Measurements from ENCODE around the gene GPA33. TPM values are rescaled to one million over a fixed set of nuclear protein-coding genes. Genes with fewer than 3 reads are reported as not detected.

Gene GPA33
- total and polyA plus RNA-seq, 9 of the 15 experiments (the other 6 are each of a cell fraction or from before 2014, with no cell fraction given), result 0.13 TPM; not detected in 8

GRCh38 chr1:167130829-167131510 is 40.8 kb upstream of the GPA33 start (continued):
- TF ChIP-seq EZH2 (IDR thresholded peaks at IDR 0.05; ENCODE audit: borderline replicate concordance, low read depth, low read length), result no peak

- Histone ChIP-seq H3K36me3 (ENCODE audit: control insufficient read depth, insufficient read depth, low read length) (no peaks in the 10 kb centered on the region), H2AFZ (ENCODE audit: low read depth, low read length) (no peak overlapping the region), H3K9me3 (replicated peaks; ENCODE audit: control insufficient read depth, insufficient read depth, low read depth, low read length) (no peaks in the 10 kb centered on the region), H3K27me3 (ENCODE audit: control insufficient read depth in 2 of 2, insufficient read depth in 2 of 2, low read length in 2 of 2) (peaks cover 58 to 70% of the 10 kb centered on the region in 2 experiments), H3K4me3 (no peak overlapping the region), H4K20me1 (replicated peaks; ENCODE audit: control insufficient read depth, insufficient read depth, low read length) (no peaks in the 10 kb centered on the region), H3K4me1 (replicated peaks in 1 of 2; ENCODE audit: control insufficient read depth in 2 of 2, insufficient read depth in 2 of 2, low read length in 2 of 2) (peaks cover 0 to 7% of the 10 kb centered on the region in 2 experiments; a peak in 1 of 5 replicates), H3K4me2 (ENCODE audit: insufficient read depth, low read length) (no peak overlapping the region), H3K27ac (ENCODE audit: extremely low read depth, low read depth, low read length) (no peak overlapping the region), H3K79me2 (ENCODE audit: control insufficient read depth, insufficient read depth, low read length) (no peaks in the 10 kb centered on the region), H3K9ac (ENCODE audit: insufficient read depth in 1 of 2, low read depth in 2 of 2, low read length in 2 of 2) (no peak overlapping the region), H3K9me1 (ENCODE audit: control insufficient read depth, insufficient read depth, low read length) (peaks cover 4% of the 10 kb centered on the region)
- FAIRE-seq (no peak), DNase-seq (ENCODE audit: extremely low read depth in 1 of 4, low spot score in 3 of 4) (no peak), ATAC-seq (no peak)
- intact Hi-C loops (cut with micrococcal nuclease) (no loop called here), in situ Hi-C loops (cut with MboI) (no loop called here)
- no peak for TF ChIP-seq FOXJ2 (tag; IDR thresholded peaks at IDR 0.05)
- peak in 2 of 3 experiments; percentile 6 to 38; a peak in 2 of 6 replicates for TF ChIP-seq CTCF (IDR thresholded peaks at IDR 0.05 in 2 of 3, conservative IDR thresholded peaks at IDR 0.05 in 1 of 3; ENCODE audit: insufficient read depth in 2 of 3, low read depth in 1 of 3, low read length in 3 of 3)
- peak; percentile 6; the same call in 1 of the 2 replicates for TF ChIP-seq REST (IDR thresholded peaks at IDR 0.05; ENCODE audit: borderline replicate concordance)
- no peak for TF ChIP-seq REST (CRISPR knock-in tag; IDR thresholded peaks at IDR 0.05; ENCODE audit: low read depth)
- ChIA-PET POLR2A (interaction anchor here (0.7 to 1.1 kb wide), 5 partner anchors 11 to 113 kb away, joined by 3 to 6 read pairs (median 3); no protein-coding TSS in a partner anchor), CTCF (ENCODE audit: low intra/inter-chr PET ratio) (no interaction called here)
- no TSS peak for BruUV-seq (replicated peaks)
- WGBS (ENCODE audit: insufficient coverage, low coverage, missing lambda C conversion rate), result 1% methylated on average over 17 of the region's 17 CpGs
Observed at GRCh38 chr1:167128261-167129227, 38.4 kb upstream of the GPA33 start.
